Measurements from ENCODE around the gene GGTLC2.

Gene GGTLC2

GRCh38 chr22:22689621-22690345 is 45.4 kb downstream of the GGTLC2 start:
- TF ChIP-seq ZNF274 (IDR thresholded peaks at IDR 0.05; ENCODE audit: low read depth, low read length) = no peak
- H3K4me3 ChIP-seq (ENCODE audit: low read length) = no peak overlapping the region

GRCh38 chr22:22691055-22691454 is 46.6 kb downstream of the GGTLC2 start:
- TF ChIP-seq ZNF274 (IDR thresholded peaks at IDR 0.05; ENCODE audit: low read depth, low read length) = no peak
- H3K4me3 ChIP-seq (ENCODE audit: low read length) = no peak overlapping the region

DNA sequence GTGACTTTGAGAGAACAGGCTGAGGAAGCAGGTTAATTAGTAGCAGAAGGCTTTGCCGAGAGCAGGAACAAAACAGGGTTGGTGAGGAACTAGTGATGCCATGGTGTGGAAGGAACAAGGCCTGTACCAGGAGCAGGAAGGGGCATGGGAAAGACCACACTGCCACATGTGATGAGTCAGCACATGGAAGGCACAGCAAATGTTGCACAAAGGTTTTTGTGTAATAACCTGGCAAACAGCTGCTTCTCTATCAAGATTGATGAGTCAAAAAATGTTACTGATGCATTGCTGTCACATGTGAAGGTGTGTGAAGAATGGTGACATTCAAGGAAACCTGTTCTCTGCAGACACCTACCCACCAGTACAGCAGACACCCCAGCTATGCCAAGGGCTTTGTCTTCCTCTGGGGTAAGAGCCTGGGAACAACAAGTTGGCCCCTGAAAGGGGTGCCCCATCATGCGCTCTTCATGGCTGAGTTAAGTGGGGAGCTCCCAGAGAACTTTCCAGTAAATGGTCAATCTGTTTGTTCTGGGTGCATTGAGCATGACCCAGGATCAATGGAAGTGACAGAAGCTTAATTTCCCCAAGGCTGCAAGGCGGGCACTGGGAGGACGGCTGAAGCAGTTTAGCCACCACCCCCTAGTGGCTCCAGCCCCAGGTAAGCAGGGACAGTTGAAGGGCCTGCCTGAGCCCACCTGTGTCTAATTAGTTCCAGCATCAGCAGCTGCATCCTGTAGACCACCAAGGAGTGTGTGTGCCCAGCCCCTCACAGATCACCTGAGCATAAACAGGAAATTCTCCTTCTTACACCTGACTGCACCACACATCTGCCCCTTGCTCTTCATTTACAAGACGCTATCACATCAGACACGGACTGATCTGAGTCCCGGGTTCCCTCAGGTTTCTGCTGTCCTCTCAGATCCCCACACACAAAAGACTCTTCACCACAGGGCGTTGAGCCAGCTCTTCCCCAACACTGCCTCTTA is 47.6 kb downstream of the GGTLC2 start:
- H3K4me3 ChIP-seq (ENCODE audit: low read length) = no peak overlapping the region
- TF ChIP-seq ZNF274 (IDR thresholded peaks at IDR 0.05; ENCODE audit: low read depth, low read length) = no peak

- no peak overlapping the region for H3K4me3 ChIP-seq (ENCODE audit: low read length)
- TF ChIP-seq ZNF274 (IDR thresholded peaks at IDR 0.05; ENCODE audit: low read depth, low read length) = no peak
Measured at GRCh38 chr22:22692707-22693530, 48.5 kb downstream of the GGTLC2 start.

- no peak for TF ChIP-seq ZNF274 (IDR thresholded peaks at IDR 0.05; ENCODE audit: low read depth, low read length)
- no peak overlapping the region for H3K4me3 ChIP-seq (ENCODE audit: low read length)
Measured at GRCh38 chr22:22693531-22693884, 49.1 kb downstream of the GGTLC2 start.

DNA sequence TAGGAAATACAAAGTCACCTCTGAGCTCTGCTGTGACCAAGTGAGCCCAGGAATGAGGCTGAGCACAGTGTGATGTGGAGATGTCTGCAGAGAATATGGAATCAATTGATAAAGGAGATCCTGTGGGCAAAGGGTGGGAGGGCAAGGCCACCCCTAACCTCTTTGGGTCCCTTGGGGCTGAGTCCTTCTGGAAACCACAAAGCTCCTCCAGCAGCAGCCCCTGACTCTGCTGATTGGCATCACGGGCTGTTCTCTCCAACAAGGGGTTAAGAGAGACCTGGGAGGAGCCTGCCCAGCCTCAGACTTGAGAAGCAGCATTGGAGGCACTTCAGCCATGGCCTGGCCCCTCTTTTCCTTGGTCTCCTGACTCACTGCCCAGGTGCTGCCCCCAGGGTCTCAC is 49.7 kb downstream of the GGTLC2 start:
- H3K4me3 ChIP-seq (ENCODE audit: low read length) = no peak overlapping the region
- no peak for TF ChIP-seq ZNF274 (IDR thresholded peaks at IDR 0.05; ENCODE audit: low read depth, low read length)

DNA sequence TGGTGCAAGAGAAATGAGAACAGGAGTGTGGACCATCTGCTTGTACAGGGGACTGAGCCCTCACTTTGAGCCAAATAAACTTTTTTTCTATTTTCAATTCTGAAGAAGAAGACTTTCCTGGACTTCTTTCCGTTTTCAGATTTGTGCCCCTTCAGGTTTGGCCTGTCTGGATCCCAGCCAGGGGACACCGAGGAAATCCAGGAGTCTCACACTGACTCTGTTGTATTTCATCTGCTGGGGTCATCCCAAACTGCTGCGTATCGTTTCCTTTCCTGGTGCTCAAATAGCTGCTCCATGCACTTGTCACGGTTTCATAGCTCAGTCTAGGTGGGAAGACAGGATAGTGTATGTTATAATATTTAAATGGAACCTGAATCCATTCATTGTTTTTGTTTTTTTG is 51.7 kb downstream of the GGTLC2 start:
- TF ChIP-seq ZNF274 (IDR thresholded peaks at IDR 0.05; ENCODE audit: low read depth, low read length) = no peak

More for the DNA sequence above, 51.7 kb downstream of the GGTLC2 start:
- no peak overlapping the region for H3K4me3 ChIP-seq (ENCODE audit: low read length)

All from GM08714 (cell line).